IgD-negative memory B cell (primary cell): ENCODE results near the gene EMC8. TPM values are rescaled to one million over a fixed set of nuclear protein-coding genes. Genes with fewer than 3 reads are reported as not detected.
A peak's percentile ranks its signal among the peaks of the same experiment; 100 is the strongest.

Experiments
- H3K27ac Mint-ChIP-seq, 3 donors: one replicate each; pipeline ENCODE4 v1.8.0; 2020 to 2022; ENCODE audit warnings: mild to moderate bottlenecking in 3 of 3, mixed read lengths in 3 of 3, moderate library complexity in 1 of 3
- H3K27me3 Mint-ChIP-seq: one replicate; pipeline ENCODE4 v1.8.0; 2021; ENCODE audit warnings: mixed read lengths
- H3K36me3 Mint-ChIP-seq: one replicate; pipeline ENCODE4 v1.8.0; 2020; ENCODE audit warnings: mild to moderate bottlenecking, mixed read lengths
- H3K4me1 Mint-ChIP-seq, 3 donors: one replicate each; pipeline ENCODE4 v1.8.0; 2020 to 2022; ENCODE audit warnings: mixed read lengths in 3 of 3, mild to moderate bottlenecking in 1 of 3
- H3K4me3 Mint-ChIP-seq, 4 donors: one replicate each; pipeline ENCODE4 v1.8.0; 2020 to 2022; ENCODE audit warnings: mild to moderate bottlenecking in 4 of 4, mixed read lengths in 4 of 4, moderate library complexity in 3 of 4
- H3K9me3 Mint-ChIP-seq, 3 donors: one replicate each; pipeline ENCODE4 v1.8.0; 2020 to 2021; ENCODE audit warnings: mixed read lengths in 3 of 3, mild to moderate bottlenecking in 1 of 3
- polyA plus RNA-seq: library from polyadenylated mRNA; unstranded; fragments of 300-500 nt; fragmentation: Illumina TruSeq; gene quantifications from one replicate; pipeline ENCODE4 v1.2.3, GENCODE V29; 2021

Gene EMC8
- 28.3 TPM for polyA plus RNA-seq

GRCh38 chr16:85799497-85800320 lies at the start of gene EMC8, which contains the start of gene COX4I1:
Gene EMC8 (minus strand): TSS chr16:85799544. CDS start chr16:85799295, 249 bp downstream.
Gene COX4I1 (plus strand): TSS chr16:85799695. CDS start chr16:85801206, 1,511 bp downstream.
- Mint-ChIP-seq H3K27me3 (no peaks in the 10 kb centered on the region), H3K9me3 (no peaks in the 10 kb centered on the region), H3K36me3 (peaks cover 10% of the 10 kb centered on the region), H3K27ac (peak within 1 kb of the TSS; percentile 96 to 99 (median 96)), H3K4me1 (peaks cover 38 to 47% (median 40%) of the 10 kb centered on the region in 3 donors), H3K4me3 (peak within 1 kb of the TSS; percentile 84 to 96 (median 90))

- Mint-ChIP-seq H3K27ac (no peak overlapping the region), H3K27me3 (peaks cover 14% of the 10 kb centered on the region), H3K9me3 (no peaks in the 10 kb centered on the region), H3K4me3 (peak overlapping the region in 1 of 4 donors; percentile 9), H3K36me3 (peaks cover 5% of the 10 kb centered on the region), H3K4me1 (peaks cover 17 to 20% (median 18%) of the 10 kb centered on the region in 3 donors)
These were observed 49.6 kb upstream of the EMC8 start for GRCh38 chr16:85848986-85849385.

GRCh38 chr16:85847681-85848601 lies 48.6 kb upstream of the EMC8 start:
- peaks cover 16% of the 10 kb centered on the region for H3K27me3 Mint-ChIP-seq
- H3K4me3 Mint-ChIP-seq, result peak overlapping the region in 1 of 4 donors; percentile 78

DNA sequence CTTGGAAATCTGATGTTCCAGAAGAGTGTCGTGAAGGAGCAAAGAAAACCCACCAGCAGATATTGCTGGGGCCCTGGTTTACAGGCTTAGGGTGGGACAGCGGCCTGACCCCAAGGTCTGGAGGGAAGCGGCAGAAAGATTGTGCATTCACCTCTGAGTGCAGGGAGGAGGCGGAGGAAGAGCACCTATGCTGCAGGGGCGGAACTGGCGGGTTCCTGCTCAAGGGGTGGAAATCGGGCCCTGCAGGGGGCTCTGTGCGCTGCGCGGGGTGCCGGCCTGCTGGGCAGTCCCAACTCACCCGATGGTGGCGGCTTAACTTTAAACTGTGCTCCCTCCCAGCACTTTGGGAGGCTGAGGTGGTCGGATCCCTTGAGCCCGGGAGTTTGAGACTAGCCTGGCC lies 47.7 kb upstream of the EMC8 start:
- H3K4me1 Mint-ChIP-seq, result peaks cover 11 to 17% (median 14%) of the 10 kb centered on the region in 3 donors
- peaks cover 16% of the 10 kb centered on the region for H3K27me3 Mint-ChIP-seq
- H3K4me3 Mint-ChIP-seq, result peak overlapping the region in 2 of 4 donors; percentile 32 to 70
- no peak overlapping the region for H3K27ac Mint-ChIP-seq
- peaks cover 0 to 2% (median 0%) of the 10 kb centered on the region in 3 donors for H3K9me3 Mint-ChIP-seq
- peaks cover 5% of the 10 kb centered on the region for H3K36me3 Mint-ChIP-seq

More at GRCh38 chr16:85847681-85848601, 48.6 kb upstream of the EMC8 start:
- Mint-ChIP-seq H3K27ac (no peak overlapping the region), H3K36me3 (peaks cover 5% of the 10 kb centered on the region), H3K9me3 (peaks cover 0 to under 1% (median 0%) of the 10 kb centered on the region in 3 donors), H3K4me1 (peaks cover 11 to 17% (median 14%) of the 10 kb centered on the region in 3 donors)

DNA sequence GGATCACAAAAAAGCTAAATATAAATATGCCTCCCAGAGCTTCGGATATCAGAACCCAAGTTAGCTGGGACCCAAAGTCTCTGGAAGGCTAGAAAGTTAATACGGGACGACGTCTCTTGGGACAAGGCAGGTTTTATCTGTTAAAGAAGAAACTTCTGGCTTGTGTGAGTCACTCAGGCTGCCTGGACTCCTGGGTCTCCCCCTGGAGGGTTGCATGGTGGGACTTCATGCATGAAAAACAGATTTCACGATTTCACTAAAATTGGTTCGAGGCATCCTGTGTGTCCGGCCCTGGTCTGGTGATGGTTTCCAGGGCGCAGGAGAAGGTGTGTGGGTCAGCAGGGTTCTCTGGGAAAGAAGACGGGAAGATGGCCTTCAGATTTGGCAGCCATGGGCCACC lies 47.1 kb upstream of the EMC8 start:
- Mint-ChIP-seq H3K9me3 (peaks cover 0 to 2% (median 0%) of the 10 kb centered on the region in 3 donors), H3K36me3 (peaks cover 5% of the 10 kb centered on the region), H3K27ac (no peak overlapping the region), H3K4me1 (peaks cover 11 to 15% (median 12%) of the 10 kb centered on the region in 3 donors), H3K27me3 (peaks cover 16% of the 10 kb centered on the region), H3K4me3 (peak overlapping the region in 1 of 4 donors; percentile 20)

DNA sequence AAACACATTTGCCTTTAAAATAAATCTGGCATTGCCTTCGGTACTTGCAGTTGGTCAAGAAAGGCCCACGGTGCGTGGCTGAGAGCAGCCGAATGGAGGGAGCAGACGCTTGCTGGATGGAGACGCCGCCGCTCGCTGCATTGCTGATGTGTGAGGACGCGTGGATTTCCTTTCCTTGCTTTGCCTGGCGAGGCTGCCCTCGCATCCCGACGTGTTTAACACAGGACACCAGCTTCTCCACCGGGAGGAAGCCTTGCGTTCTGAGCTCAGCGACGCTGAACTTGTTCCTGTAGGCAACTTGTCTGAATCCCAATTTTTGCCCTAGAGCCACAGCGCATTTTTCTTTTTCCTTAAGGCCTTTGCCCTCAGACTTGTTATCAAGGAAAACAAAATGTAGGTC lies 45.9 kb upstream of the EMC8 start:
- Mint-ChIP-seq H3K36me3 (peaks cover 5% of the 10 kb centered on the region), H3K9me3 (peaks cover 0 to 2% (median 0%) of the 10 kb centered on the region in 3 donors), H3K4me1 (peaks cover 8 to 13% (median 11%) of the 10 kb centered on the region in 3 donors), H3K27me3 (peaks cover 9% of the 10 kb centered on the region), H3K4me3 (no peak overlapping the region), H3K27ac (no peak overlapping the region)

GRCh38 chr16:85844786-85845185 lies 45.4 kb upstream of the EMC8 start:
- Mint-ChIP-seq H3K27me3 (peaks cover 9% of the 10 kb centered on the region), H3K36me3 (peaks cover 5% of the 10 kb centered on the region), H3K4me3 (peak overlapping the region in 1 of 4 donors; percentile 72), H3K9me3 (peaks cover 0 to 2% (median 0%) of the 10 kb centered on the region in 3 donors), H3K4me1 (peaks cover 8 to 13% (median 11%) of the 10 kb centered on the region in 3 donors), H3K27ac (no peak overlapping the region)

DNA sequence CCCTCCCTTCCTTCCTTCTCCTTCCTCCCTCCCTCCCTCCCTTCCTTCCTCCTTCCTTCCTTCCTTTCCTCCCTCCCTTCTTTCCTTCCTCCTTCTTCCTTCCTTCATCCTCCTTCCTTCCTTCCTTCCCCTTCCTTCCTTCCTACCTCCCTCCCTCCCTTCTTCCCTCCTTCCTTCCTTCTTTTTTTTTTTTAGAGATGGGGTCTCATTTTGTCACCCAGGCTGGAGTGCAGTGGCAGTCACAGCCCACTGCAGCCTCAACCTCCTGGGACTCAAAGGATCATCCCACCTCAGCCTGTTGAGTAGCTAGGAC lies 44.8 kb upstream of the EMC8 start:
- H3K27ac Mint-ChIP-seq, result no peak overlapping the region
- peaks cover 8 to 13% (median 11%) of the 10 kb centered on the region in 3 donors for H3K4me1 Mint-ChIP-seq
- peaks cover 0 to 2% (median 0%) of the 10 kb centered on the region in 3 donors for H3K9me3 Mint-ChIP-seq
- peaks cover 12% of the 10 kb centered on the region for H3K27me3 Mint-ChIP-seq
- H3K36me3 Mint-ChIP-seq, result peaks cover 5% of the 10 kb centered on the region
- H3K4me3 Mint-ChIP-seq, result no peak overlapping the region

- Mint-ChIP-seq H3K4me1 (peaks cover 8 to 13% (median 11%) of the 10 kb centered on the region in 3 donors), H3K9me3 (peaks cover 0 to 2% (median 0%) of the 10 kb centered on the region in 3 donors), H3K27ac (no peak overlapping the region), H3K27me3 (peaks cover 17% of the 10 kb centered on the region), H3K4me3 (no peak overlapping the region), H3K36me3 (peaks cover 5% of the 10 kb centered on the region)
These were observed 44.3 kb upstream of the EMC8 start for GRCh38 chr16:85843471-85844168.

- Mint-ChIP-seq H3K4me3 (no peak overlapping the region), H3K9me3 (peaks cover 0 to 2% (median 0%) of the 10 kb centered on the region in 3 donors), H3K27ac (no peak overlapping the region), H3K27me3 (peaks cover 18% of the 10 kb centered on the region), H3K36me3 (peaks cover 5% of the 10 kb centered on the region), H3K4me1 (peaks cover 8 to 13% (median 11%) of the 10 kb centered on the region in 3 donors)
These were observed 43.5 kb upstream of the EMC8 start for GRCh38 chr16:85842848-85843247.

DNA sequence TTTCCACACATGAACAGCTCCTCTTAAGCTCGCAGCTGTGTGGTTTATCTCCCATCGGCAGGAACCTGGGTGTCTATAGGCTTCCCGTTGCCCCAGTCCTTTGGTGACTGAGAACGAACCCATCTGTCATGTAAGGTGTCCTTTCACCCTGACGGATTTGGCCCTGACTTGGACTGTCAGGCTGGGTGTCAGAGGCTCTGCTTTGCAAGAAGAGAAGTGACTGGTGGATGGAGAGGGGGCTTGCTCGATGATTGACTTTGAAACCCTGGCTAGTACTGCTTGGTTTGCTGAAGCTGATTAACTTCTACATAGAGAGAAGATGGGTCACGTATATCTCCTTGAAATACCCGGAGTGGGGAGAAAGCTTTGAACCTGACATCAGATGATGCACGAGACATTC lies 43.1 kb upstream of the EMC8 start:
- Mint-ChIP-seq H3K27me3 (peaks cover 18% of the 10 kb centered on the region), H3K4me3 (no peak overlapping the region), H3K27ac (no peak overlapping the region), H3K9me3 (peaks cover 0 to 5% (median 0%) of the 10 kb centered on the region in 3 donors), H3K4me1 (peaks cover 8 to 13% (median 11%) of the 10 kb centered on the region in 3 donors), H3K36me3 (peaks cover 5% of the 10 kb centered on the region)

- peaks cover 5% of the 10 kb centered on the region for H3K36me3 Mint-ChIP-seq
- H3K4me1 Mint-ChIP-seq, result peaks cover 5 to 8% (median 6%) of the 10 kb centered on the region in 3 donors
- no peak overlapping the region for H3K27ac Mint-ChIP-seq
- H3K27me3 Mint-ChIP-seq, result peaks cover 19% of the 10 kb centered on the region
- no peak overlapping the region for H3K4me3 Mint-ChIP-seq
- H3K9me3 Mint-ChIP-seq, result peaks cover 0 to 5% (median 3%) of the 10 kb centered on the region in 3 donors
These were observed 41.5 kb upstream of the EMC8 start for GRCh38 chr16:85840801-85841200.

DNA sequence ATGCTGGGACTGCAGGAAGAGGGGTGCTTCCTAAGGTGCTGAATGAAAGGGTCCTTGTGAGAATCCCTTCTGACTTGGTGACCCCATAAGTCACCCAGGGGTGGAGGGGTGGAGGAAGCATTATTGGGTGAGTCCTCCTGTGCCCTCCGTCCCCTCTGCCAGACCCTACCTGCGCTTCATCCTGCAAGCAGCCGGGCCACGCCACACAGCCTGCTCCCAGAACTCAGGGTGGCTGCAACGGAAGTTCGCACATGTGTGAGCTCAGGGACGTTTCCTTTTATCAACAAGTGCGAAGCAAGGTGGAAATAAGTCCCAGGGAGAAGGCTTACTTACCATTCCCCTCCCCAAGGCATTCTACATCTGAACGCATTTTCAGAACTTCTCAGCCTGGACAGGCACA lies 41.1 kb upstream of the EMC8 start:
- Mint-ChIP-seq H3K27ac (no peak overlapping the region), H3K4me1 (peaks cover 5 to 8% (median 6%) of the 10 kb centered on the region in 3 donors), H3K4me3 (no peak overlapping the region), H3K27me3 (peaks cover 21% of the 10 kb centered on the region), H3K36me3 (peaks cover 5% of the 10 kb centered on the region), H3K9me3 (peaks cover 0 to 5% (median 3%) of the 10 kb centered on the region in 3 donors)

GRCh38 chr16:85839681-85840240 lies 40.4 kb upstream of the EMC8 start:
- H3K4me1 Mint-ChIP-seq, result peaks cover 2 to 6% (median 2%) of the 10 kb centered on the region in 3 donors
- peaks cover 0 to 5% (median 3%) of the 10 kb centered on the region in 3 donors for H3K9me3 Mint-ChIP-seq
- peaks cover 2% of the 10 kb centered on the region for H3K36me3 Mint-ChIP-seq
- peaks cover 20% of the 10 kb centered on the region for H3K27me3 Mint-ChIP-seq
- H3K4me3 Mint-ChIP-seq, result no peak overlapping the region
- H3K27ac Mint-ChIP-seq, result no peak overlapping the region
